Measurements from ENCODE around the gene INPP5E. TPM values are rescaled to one million over a fixed set of nuclear protein-coding genes. Genes with fewer than 3 reads are reported as not detected.

Gene INPP5E
- total and polyA plus RNA-seq, 2 donors (not counting 1 experiment from before 2014, with no cell fraction given) = 31.0 to 33.1 TPM

GRCh38 chr9:136419092-136419420 is 20.6 kb downstream of the INPP5E start:
- H3K9me3 ChIP-seq (ENCODE audit: control extremely low read depth in 1 of 3, control insufficient read depth in 2 of 3, insufficient read depth in 1 of 3, low read length in 2 of 3) = no peaks in the 10 kb centered on the region
- TF ChIP-seq CTCF (IDR thresholded peaks at IDR 0.05) (no peak), EZH2 (IDR thresholded peaks at IDR 0.05; ENCODE audit: borderline replicate concordance, insufficient read depth, low read depth, low read length, poor library complexity, severe bottlenecking) (no peak)
- no peaks in the 10 kb centered on the region for H3K4me1 Mint-ChIP-seq
- no peak for DNase-seq
- H3K27ac Mint-ChIP-seq = no peak overlapping the region
- H3K4me3 Mint-ChIP-seq = no peak overlapping the region
- no peaks in the 10 kb centered on the region for H3K27me3 ChIP-seq (replicated peaks in 1 of 4; ENCODE audit: control extremely low read depth in 1 of 4, control insufficient read depth in 3 of 4, insufficient read depth in 4 of 4, low read length in 3 of 4)
- H3K27me3 Mint-ChIP-seq = no peaks in the 10 kb centered on the region
- H3K4me1 ChIP-seq (ENCODE audit: control insufficient read depth in 2 of 2, insufficient read depth in 2 of 2, low read length in 2 of 2) = no peaks in the 10 kb centered on the region
- intact Hi-C loops (cut with micrococcal nuclease) = no loop called here
- peaks cover 9% of the 10 kb centered on the region for H4K20me1 ChIP-seq (ENCODE audit: control insufficient read depth, insufficient read depth, low read length, poor library complexity, severe bottlenecking)
- H3K79me2 ChIP-seq (ENCODE audit: control insufficient read depth, insufficient read depth, low read length) = peaks cover 10% of the 10 kb centered on the region
- ChIA-PET CTCF (no interaction called here), POLR2A (no interaction called here)
- WGBS (ENCODE audit: insufficient coverage) = over 99% methylated on average over 9 of the region's 12 CpGs
- ATAC-seq (ENCODE audit: low read depth) = no peak
- H3K9me3 Mint-ChIP-seq (ENCODE audit: insufficient read depth) = no peaks in the 10 kb centered on the region
- H3K36me3 ChIP-seq (replicated peaks in 1 of 2; ENCODE audit: control extremely low read depth in 1 of 2, control insufficient read depth in 1 of 2, extremely low read depth in 1 of 2, insufficient read depth in 2 of 2, low read length in 1 of 2) = peaks cover 0 to 81% of the 10 kb centered on the region in 2 experiments
- no peak overlapping the region for H3K4me2 ChIP-seq (replicated peaks; ENCODE audit: low read depth, low read length, poor library complexity, severe bottlenecking)
- no peak overlapping the region for H3K27ac ChIP-seq (ENCODE audit: low read length in 2 of 2)
- no peak overlapping the region for H2AFZ ChIP-seq (ENCODE audit: insufficient read depth, low read depth, low read length, poor library complexity, severe bottlenecking)
- H3K4me3 ChIP-seq (ENCODE audit: control extremely low read depth in 1 of 5, extremely low read depth in 1 of 5, insufficient read depth in 1 of 5, low read depth in 2 of 5, low read length in 4 of 5) = no peak overlapping the region
- H3K9ac ChIP-seq (ENCODE audit: low read length) = no peak overlapping the region

DNA sequence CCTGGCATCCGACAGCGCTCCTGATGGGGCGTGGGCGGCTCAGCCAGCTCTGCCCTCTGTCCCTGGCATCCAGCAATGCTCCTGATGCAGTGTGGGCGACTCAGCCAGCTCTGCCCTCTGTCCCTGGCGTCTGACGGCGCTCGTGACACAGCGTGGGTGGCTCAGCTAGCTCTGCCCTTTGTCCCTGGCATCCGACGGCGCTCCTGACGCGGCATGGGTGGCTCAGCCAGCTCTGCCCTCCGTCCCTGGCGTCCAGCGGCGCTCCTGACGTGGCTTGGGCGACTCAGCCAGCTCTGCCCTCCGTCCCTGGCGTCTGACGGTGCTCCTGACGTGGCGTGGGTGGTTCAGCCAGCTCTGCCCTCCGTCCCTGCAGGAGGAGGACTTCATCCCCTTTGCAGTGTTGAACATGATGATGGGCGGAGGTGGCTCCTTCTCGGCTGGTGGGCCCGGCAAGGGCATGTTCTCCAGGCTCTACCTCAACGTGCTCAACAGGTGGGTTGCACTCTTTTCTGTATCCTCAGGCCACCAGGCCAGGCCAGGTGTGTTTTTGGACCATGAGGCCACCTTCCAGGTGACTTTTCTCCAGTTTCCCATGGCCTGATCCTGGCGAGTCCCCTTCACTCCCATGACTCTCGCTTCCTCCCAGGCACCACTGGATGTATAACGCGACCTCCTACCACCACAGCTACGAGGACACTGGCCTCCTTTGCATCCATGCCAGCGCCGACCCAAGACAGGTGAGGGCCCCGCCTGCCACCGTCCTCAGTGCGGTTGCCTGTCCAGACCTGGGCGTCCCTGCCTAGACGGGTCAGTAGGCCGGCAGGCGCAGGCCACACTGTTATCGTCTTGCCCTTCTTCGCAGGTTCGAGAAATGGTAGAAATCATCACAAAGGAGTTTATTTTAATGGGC is 21.2 kb downstream of the INPP5E start:
- Histone ChIP-seq H3K79me2 (ENCODE audit: control insufficient read depth, insufficient read depth, low read length) (peaks cover 16% of the 10 kb centered on the region), H2AFZ (ENCODE audit: insufficient read depth, low read depth, low read length, poor library complexity, severe bottlenecking) (no peak overlapping the region), H3K4me1 (ENCODE audit: control insufficient read depth in 2 of 2, insufficient read depth in 2 of 2, low read length in 2 of 2) (no peaks in the 10 kb centered on the region), H3K36me3 (replicated peaks in 1 of 2; ENCODE audit: control extremely low read depth in 1 of 2, control insufficient read depth in 1 of 2, extremely low read depth in 1 of 2, insufficient read depth in 2 of 2, low read length in 1 of 2) (peaks cover 0 to 82% of the 10 kb centered on the region in 2 experiments), H3K9me3 (ENCODE audit: control extremely low read depth in 1 of 3, control insufficient read depth in 2 of 3, insufficient read depth in 1 of 3, low read length in 2 of 3) (no peaks in the 10 kb centered on the region), H3K4me3 (ENCODE audit: control extremely low read depth in 1 of 5, extremely low read depth in 1 of 5, insufficient read depth in 1 of 5, low read depth in 2 of 5, low read length in 4 of 5) (no peak overlapping the region), H3K27me3 (replicated peaks in 1 of 4; ENCODE audit: control extremely low read depth in 1 of 4, control insufficient read depth in 3 of 4, insufficient read depth in 4 of 4, low read length in 3 of 4) (no peaks in the 10 kb centered on the region), H3K4me2 (replicated peaks; ENCODE audit: low read depth, low read length, poor library complexity, severe bottlenecking) (no peak overlapping the region), H3K27ac (ENCODE audit: low read length in 2 of 2) (no peak overlapping the region), H3K9ac (ENCODE audit: low read length) (no peak overlapping the region), H4K20me1 (ENCODE audit: control insufficient read depth, insufficient read depth, low read length, poor library complexity, severe bottlenecking) (peaks cover 13% of the 10 kb centered on the region)
- Mint-ChIP-seq H3K4me3 (no peak overlapping the region), H3K27ac (no peak overlapping the region), H3K4me1 (no peaks in the 10 kb centered on the region), H3K9me3 (ENCODE audit: insufficient read depth) (no peaks in the 10 kb centered on the region), H3K27me3 (no peaks in the 10 kb centered on the region)
- POLR2A ChIA-PET = no interaction called here
- 96% methylated on average over 48 of the region's 48 CpGs for WGBS (ENCODE audit: insufficient coverage)
- intact Hi-C loops (cut with micrococcal nuclease) = no loop called here
- ATAC-seq (ENCODE audit: low read depth) = no peak
- CTCF ChIA-PET = no interaction called here
- TF ChIP-seq EZH2 (IDR thresholded peaks at IDR 0.05; ENCODE audit: borderline replicate concordance, insufficient read depth, low read depth, low read length, poor library complexity, severe bottlenecking) (no peak), CTCF (IDR thresholded peaks at IDR 0.05) (no peak)
- no peak for DNase-seq
